K562 (cell line): ENCODE data around the gene IRF9. TPM values are rescaled to one million over a fixed set of nuclear protein-coding genes. Genes with fewer than 3 reads are reported as not detected.

Experiments
- ATAC-seq: fragments of 200-7000 bp; cut with Tn5 transposase; 3 replicates; pipeline ENCODE4 v1.9.1; 2020; ENCODE audit warnings: moderate library complexity
- BruUV-seq: library from RNA; stranded (reverse); fragments of 400-500 nt; replicated peaks from 2 replicates; lab custom pipeline; 2021; lab: Mats Ljungman, UMichigan
- CTCF ChIA-PET: fragments of 300-600 bp; formaldehyde crosslinking; extraction: SDS; loops from one replicate; lab custom pipeline; 2021; ENCODE audit warnings: low intra/inter-chr PET ratio; lab: Yijun Ruan, JAX
- POLR2A ChIA-PET: fragments of 300-600, 350-650 bp; sonication (Branson Sonifier 250); formaldehyde crosslinking; extraction: SDS; loops from one replicate; lab custom pipeline; 2021; ENCODE audit warnings: antibody characterized with exemption, inconsistent platforms; lab: Yijun Ruan, JAX
- DNase-seq, 4 experiments: peaks; one replicate each; pipeline versions ENCODE4 v3.0.0 to v3.0.0-alpha.2; 2011 to 2018; ENCODE audit warnings: low spot score in 3 of 4, mixed read lengths in 3 of 4; ENCODE audit errors: extremely low read depth in 1 of 4
- FAIRE-seq: peaks from 2 replicates; lab custom pipeline; 2011; peaks lifted over from hg19 to GRCh38; lab: Jason Lieb, UNC
- H2AFZ ChIP-seq: 2 replicates; pipeline ENCODE4 v1.6.0; 2011; ENCODE audit warnings: low read depth, low read length, control low read depth, inconsistent platforms
- H3K27ac ChIP-seq: fragments of 200-600 bp; 3 replicates; pipeline ENCODE4 v1.8.0; 2011; ENCODE audit warnings: low read depth, mild to moderate bottlenecking, control low read depth, inconsistent platforms, low read length, moderate library complexity, mixed read lengths; ENCODE audit errors: extremely low read depth
- H3K27me3 ChIP-seq, 2 experiments: fragments of 300-600 bp in 1 of 2; 2 replicates in 1 of 2; 3 replicates in 1 of 2; pipeline versions ENCODE4 v1.6.0 to v1.8.0; 2011; ENCODE audit warnings: inconsistent platforms in 2 of 2, low read length in 2 of 2, mild to moderate bottlenecking in 1 of 2, mixed read lengths in 1 of 2, moderate library complexity in 1 of 2; ENCODE audit not compliant: control insufficient read depth in 2 of 2, insufficient read depth in 2 of 2
- H3K36me3 ChIP-seq: fragments of 300-600 bp; 3 replicates; pipeline ENCODE4 v1.8.0; 2011; ENCODE audit warnings: mild to moderate bottlenecking, low read length, inconsistent platforms; ENCODE audit not compliant: control insufficient read depth, insufficient read depth
- H3K4me1 ChIP-seq, 2 experiments: fragments of 200-600 bp in 1 of 2; replicated peaks in 1 of 2; 2 replicates in 1 of 2; 3 replicates in 1 of 2; pipeline versions ENCODE4 v1.5.1 to v1.8.0; 2011; ENCODE audit warnings: inconsistent platforms in 2 of 2, low read length in 2 of 2, mild to moderate bottlenecking in 1 of 2, mixed read lengths in 1 of 2, moderate library complexity in 1 of 2; ENCODE audit not compliant: control insufficient read depth in 2 of 2, insufficient read depth in 2 of 2
- H3K4me2 ChIP-seq: 2 replicates; pipeline ENCODE4 v1.6.1; 2011; ENCODE audit warnings: low read length, control low read depth, inconsistent platforms, mixed read lengths; ENCODE audit not compliant: insufficient read depth
- H3K4me3 ChIP-seq: fragments of 200-600 bp; sonication (generic), shearing (Covaris generic); 2 replicates; pipeline ENCODE4 v1.5.1; 2016; ENCODE audit warnings: control low read depth, inconsistent platforms
- H3K79me2 ChIP-seq: fragments of 200-600 bp; 3 replicates; pipeline ENCODE4 v1.8.0; 2011; ENCODE audit warnings: low read length, inconsistent platforms; ENCODE audit not compliant: control insufficient read depth, insufficient read depth
- H3K9ac ChIP-seq, 2 experiments: 2 replicates each; pipeline versions ENCODE4 v1.6.0 to v1.6.1; 2011; ENCODE audit warnings: low read depth in 2 of 2, low read length in 2 of 2, control low read depth in 1 of 2, inconsistent platforms in 1 of 2, mild to moderate bottlenecking in 1 of 2, mixed read lengths in 1 of 2; ENCODE audit not compliant: insufficient read depth in 1 of 2
- H3K9me1 ChIP-seq: one replicate; pipeline ENCODE4 v1.6.0; 2011; ENCODE audit warnings: inconsistent platforms, mild to moderate bottlenecking, low read length, moderate library complexity; ENCODE audit not compliant: control insufficient read depth, insufficient read depth
- H3K9me3 ChIP-seq: replicated peaks from 2 replicates; pipeline ENCODE4 v1.5.1; 2011; ENCODE audit warnings: low read depth, low read length, inconsistent platforms; ENCODE audit not compliant: control insufficient read depth, insufficient read depth
- H4K20me1 ChIP-seq: replicated peaks from 2 replicates; pipeline ENCODE4 v1.6.1; 2011; ENCODE audit warnings: low read length, inconsistent platforms, mixed read lengths; ENCODE audit not compliant: control insufficient read depth, insufficient read depth
- KAT7 ChIP-seq: sonication (generic); formaldehyde crosslinking; IDR thresholded peaks from 2 replicates; pipeline ENCODE4 v1.8.0; 2022; ENCODE audit warnings: missing genetic modification reagents, mild to moderate bottlenecking, borderline replicate concordance
- MTA1 ChIP-seq: fragments of 450-650 bp; IDR thresholded peaks from 2 replicates; pipeline ENCODE4 v1.6.1; 2017; ENCODE audit warnings: borderline replicate concordance
- NCOA1 ChIP-seq: fragments of 450-650 bp; IDR thresholded peaks from 2 replicates; pipeline ENCODE4 v1.6.1; 2016; ENCODE audit warnings: low read depth
- NCOA6 ChIP-seq: fragments of 450-650 bp; IDR thresholded peaks from 2 replicates; pipeline ENCODE4 v1.6.1; 2017; ENCODE audit warnings: mild to moderate bottlenecking
- POLR2AphosphoS5 ChIP-seq: IDR thresholded peaks from 2 replicates; pipeline ENCODE4 v1.6.1; 2011; ENCODE audit warnings: mild to moderate bottlenecking, low read depth, low read length, moderate library complexity; ENCODE audit not compliant: control insufficient read depth, insufficient read depth
- POU5F1 ChIP-seq: fragments of 150-350 bp; IDR thresholded peaks from 2 replicates; pipeline ENCODE4 v1.6.1; 2014; ENCODE audit warnings: borderline replicate concordance, low read length, low read depth, mild to moderate bottlenecking; ENCODE audit not compliant: partially characterized antibody
- STAG1 ChIP-seq: sonication (generic); formaldehyde crosslinking; IDR thresholded peaks from 2 replicates; pipeline ENCODE4 v1.5.0; 2020; ENCODE audit warnings: missing genetic modification reagents, borderline replicate concordance
- TEAD1 ChIP-seq, 2 experiments: fragments of 450-650 bp in 1 of 2; sonication (generic) in 1 of 2; formaldehyde crosslinking; IDR thresholded peaks; 2 replicates each; pipeline versions ENCODE4 v1.4.0 to v1.8.0; 2020 to 2022; ENCODE audit warnings: mild to moderate bottlenecking in 2 of 2, missing genetic modification reagents in 1 of 2
- ZC3H8 ChIP-seq: fragments of 450-650 bp; IDR thresholded peaks from 2 replicates; pipeline ENCODE4 v1.6.1; 2017
- ZNF165 ChIP-seq: fragments of 250-450 bp; sonication (Bioruptor Pico); IDR thresholded peaks from 2 replicates; pipeline ENCODE4 v1.4.0; 2020; ENCODE audit warnings: borderline replicate concordance
- ZNF232 ChIP-seq: sonication (generic); formaldehyde crosslinking; IDR thresholded peaks from 2 replicates; pipeline ENCODE4 v1.8.0; 2022; ENCODE audit warnings: mild to moderate bottlenecking, missing genetic modification reagents
- ZNF239 ChIP-seq: fragments of 250-450 bp; sonication (Bioruptor Pico); IDR thresholded peaks from 2 replicates; pipeline ENCODE4 v1.4.0; 2020; ENCODE audit warnings: mild to moderate bottlenecking
- ZNF609 ChIP-seq: sonication (generic); formaldehyde crosslinking; IDR thresholded peaks from 2 replicates; pipeline ENCODE4 v1.8.1; 2023; ENCODE audit warnings: missing genetic modification reagents, mild to moderate bottlenecking, borderline replicate concordance
- WGBS: fragments of 100-300 bp; shearing (Covaris generic); methylation state at CpG from one replicate; pipeline ENCODE4 v1.1.6; 2016; ENCODE audit warnings: low coverage, mixed read lengths; ENCODE audit not compliant: insufficient coverage; ENCODE audit errors: missing lambda C conversion rate; 5-methylcytosine and 5-hydroxymethylcytosine counted together
- in situ Hi-C: fragments of 300-500 bp; cut with MboI; formaldehyde crosslinking; loops from 4 replicates; pipeline ENCODE4 v1.15.0; 2018; ENCODE audit warnings: inconsistent platforms, mixed read lengths
- intact Hi-C: fragments of 100-400 bp; cut with micrococcal nuclease; formaldehyde crosslinking; loops from 2 replicates; pipeline ENCODE4 v1.14.2; 2022
- polyA plus RNA-seq, 8 experiments: library from polyadenylated mRNA; depleted of rRNA in 4 of 8; stranded (reverse) in 5 of 8; unstranded in 3 of 8; fragments of >200 nt; fragmentation: Nextera tagmentation in 2 of 8; fragmentation: Illumina TruSeq in 1 of 8; extraction: Ambion mirVana in 2 of 8; extraction: Trizol in 1 of 8; gene quantifications; 2 replicates each; pipeline versions ENCODE4 v1.2.1 to v1.2.3, GENCODE V29; 2011 to 2014; ENCODE audit warnings: inconsistent platforms in 1 of 8, missing spikeins in 1 of 8
- total RNA-seq, 7 experiments: library from RNA; depleted of rRNA in 6 of 7; stranded (reverse); fragments of >200 nt in 6 of 7; fragmentation: Illumina TruSeq in 2 of 7; extraction: Trizol in 2 of 7; gene quantifications; 2 replicates each; pipeline versions ENCODE4 v1.2.1 to v1.2.3, GENCODE V29; 2011 to 2021; ENCODE audit warnings: low replicate concordance in 1 of 7
- TF ChIP-seq, protein P1 (sequence below): sonication (generic); formaldehyde crosslinking; IDR thresholded peaks from 2 replicates; pipeline ENCODE4 v1.4.0; 2020; ENCODE audit warnings: mild to moderate bottlenecking, missing genetic modification reagents
- TF ChIP-seq, protein P2 (sequence below): sonication (generic); formaldehyde crosslinking; IDR thresholded peaks from 2 replicates; pipeline ENCODE4 v1.9.0; 2022; ENCODE audit warnings: mild to moderate bottlenecking, missing genetic modification reagents

Gene IRF9
- total and polyA plus RNA-seq, 9 of the 15 experiments (the other 6 are each of a cell fraction or from before 2014, with no cell fraction given) = 0.79 to 14.8 (median 6.1) TPM

DNA sequence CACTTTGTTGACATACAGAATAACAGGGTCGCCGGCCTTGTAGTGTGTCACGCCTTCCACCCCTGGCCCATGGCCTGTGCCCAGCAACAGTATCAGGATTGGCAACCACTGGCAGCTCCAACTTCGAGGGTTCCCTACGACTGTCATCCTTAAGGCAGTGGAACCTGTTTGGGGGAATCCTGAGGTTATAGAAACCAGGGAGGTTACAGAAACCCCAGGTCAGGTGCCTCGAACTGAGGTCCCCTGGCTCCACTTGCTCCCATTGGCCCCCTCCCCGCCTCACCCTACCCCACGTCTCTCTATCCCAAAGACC, 33.8 kb downstream of the IRF9 start:
- no TSS peak for BruUV-seq
- ATAC-seq (no peak), DNase-seq (no peak), FAIRE-seq (no peak)
- H3K4me2 ChIP-seq = peak overlapping the region; percentile 86
- no peaks in the 10 kb centered on the region for H3K27me3 ChIP-seq
- H3K79me2 ChIP-seq = peaks cover 51% of the 10 kb centered on the region
- H4K20me1 ChIP-seq = no peaks in the 10 kb centered on the region
- peak overlapping the region; percentile 98 for H2AFZ ChIP-seq
- 43% methylated on average over 6 of the region's 8 CpGs for WGBS
- H3K4me3 ChIP-seq = peak overlapping the region; percentile 67
- no peaks in the 10 kb centered on the region for H3K9me1 ChIP-seq
- in situ Hi-C loops (no loop called here), intact Hi-C loops (no loop called here)
- POLR2A ChIA-PET = interaction anchor here (0.9 to 3.2 kb wide), 5 partner anchors 14 to 100 kb away, joined by 4 to 21 read pairs (median 9); partner anchors contain the start of genes CHMP4A, EMC9 and MDP1
- peaks cover 6 to 13% of the 10 kb centered on the region in 2 experiments; a peak in 3 of 5 replicates for H3K4me1 ChIP-seq
- peaks cover 32% of the 10 kb centered on the region; the same call in 2 of the 3 replicates for H3K36me3 ChIP-seq
- H3K9me3 ChIP-seq = no peaks in the 10 kb centered on the region
- peak overlapping the region; percentile 96 to 99 for H3K9ac ChIP-seq
- peak overlapping the region; percentile 97 for H3K27ac ChIP-seq
- CTCF ChIA-PET = no interaction called here
- TF ChIP-seq ZNF239 (CRISPR knock-in tag) (no peak), ZC3H8 (no peak), POU5F1 (no peak), NCOA1 (no peak), ZNF609 (CRISPR knock-in tag) (no peak), KAT7 (no peak), TEAD1 (CRISPR knock-in tag; IDR thresholded peaks at IDR 0.05) (no peak), MTA1 (no peak), STAG1 (no peak), NCOA6 (no peak), POLR2AphosphoS5 (no peak), ZNF232 (CRISPR knock-in tag) (no peak), ZNF165 (CRISPR knock-in tag) (no peak)
- TF ChIP-seq, protein P1, sequence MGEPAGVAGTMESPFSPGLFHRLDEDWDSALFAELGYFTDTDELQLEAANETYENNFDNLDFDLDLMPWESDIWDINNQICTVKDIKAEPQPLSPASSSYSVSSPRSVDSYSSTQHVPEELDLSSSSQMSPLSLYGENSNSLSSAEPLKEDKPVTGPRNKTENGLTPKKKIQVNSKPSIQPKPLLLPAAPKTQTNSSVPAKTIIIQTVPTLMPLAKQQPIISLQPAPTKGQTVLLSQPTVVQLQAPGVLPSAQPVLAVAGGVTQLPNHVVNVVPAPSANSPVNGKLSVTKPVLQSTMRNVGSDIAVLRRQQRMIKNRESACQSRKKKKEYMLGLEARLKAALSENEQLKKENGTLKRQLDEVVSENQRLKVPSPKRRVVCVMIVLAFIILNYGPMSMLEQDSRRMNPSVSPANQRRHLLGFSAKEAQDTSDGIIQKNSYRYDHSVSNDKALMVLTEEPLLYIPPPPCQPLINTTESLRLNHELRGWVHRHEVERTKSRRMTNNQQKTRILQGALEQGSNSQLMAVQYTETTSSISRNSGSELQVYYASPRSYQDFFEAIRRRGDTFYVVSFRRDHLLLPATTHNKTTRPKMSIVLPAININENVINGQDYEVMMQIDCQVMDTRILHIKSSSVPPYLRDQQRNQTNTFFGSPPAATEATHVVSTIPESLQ (CRISPR knock-in tag) = 0 out of 2 replicates have a peak, but pooled peaks have one; percentile 54
- TF ChIP-seq, protein P2, sequence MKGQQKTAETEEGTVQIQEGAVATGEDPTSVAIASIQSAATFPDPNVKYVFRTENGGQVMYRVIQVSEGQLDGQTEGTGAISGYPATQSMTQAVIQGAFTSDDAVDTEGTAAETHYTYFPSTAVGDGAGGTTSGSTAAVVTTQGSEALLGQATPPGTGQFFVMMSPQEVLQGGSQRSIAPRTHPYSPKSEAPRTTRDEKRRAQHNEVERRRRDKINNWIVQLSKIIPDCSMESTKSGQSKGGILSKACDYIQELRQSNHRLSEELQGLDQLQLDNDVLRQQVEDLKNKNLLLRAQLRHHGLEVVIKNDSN (CRISPR knock-in tag) = 0 out of 2 replicates have a peak, but pooled peaks have one; percentile 11
